ENCODE results near the gene DOCK9.

DNA sequence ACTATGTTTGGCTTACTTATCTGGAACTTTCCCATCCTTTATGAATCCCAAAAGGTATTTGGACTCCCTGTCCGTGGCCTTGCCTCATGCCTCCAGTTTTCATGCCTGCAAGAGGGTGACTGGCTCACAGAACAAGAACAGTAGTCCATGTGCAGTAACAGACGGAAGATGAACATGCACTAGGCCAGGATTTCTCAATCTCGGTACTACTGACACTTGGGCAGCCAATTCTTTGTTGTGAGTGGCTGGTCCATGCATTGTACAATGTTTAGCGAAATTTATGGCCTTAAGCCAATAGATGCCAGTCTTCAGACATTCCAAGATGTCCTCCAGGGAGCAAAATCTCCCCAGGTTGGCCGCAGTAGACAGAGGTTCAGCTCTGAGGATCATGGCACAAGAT, 61.9 kb downstream of the DOCK9 start:
- TF ChIP-seq POLR2AphosphoS5 (IDR thresholded peaks at IDR 0.05; ENCODE audit: insufficient read depth in 1 of 2, low read depth in 1 of 2) (no peak), POLR2A (IDR thresholded peaks at IDR 0.05) (no peak)
